Measurements from ENCODE around the gene CARMIL1. TPM values are rescaled to one million over a fixed set of nuclear protein-coding genes. Genes with fewer than 3 reads are reported as not detected.
"Not testable (repeated sequence)": the region's sequence is repeated elsewhere in the genome, so short reads cannot be mapped to it uniquely, and the experiment has no call there.

Gene CARMIL1
- total RNA-seq, 1 donor from 2014 or later, result 10.3 TPM

DNA sequence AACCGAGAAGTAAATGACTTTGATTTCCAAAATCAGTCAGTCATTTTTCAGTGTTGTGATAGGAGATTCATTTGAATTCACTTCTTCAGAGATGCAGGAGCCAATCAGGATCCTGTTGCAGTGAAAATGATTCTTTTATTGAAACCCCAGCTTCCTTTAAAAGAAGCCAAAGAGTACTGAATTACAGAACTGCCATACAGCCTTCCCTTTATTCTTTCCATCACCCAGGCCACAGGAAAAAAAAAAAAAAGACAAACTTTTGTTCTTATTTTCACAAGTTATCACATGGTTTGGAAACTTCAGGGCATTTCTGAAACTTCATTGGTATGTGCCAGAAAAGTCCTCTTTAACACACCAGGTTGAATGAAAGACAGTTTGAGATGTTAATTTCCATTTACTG is 1.8 kb upstream of the CARMIL1 start:
- DNase-seq (ENCODE audit: low spot score), result no peak

DNA sequence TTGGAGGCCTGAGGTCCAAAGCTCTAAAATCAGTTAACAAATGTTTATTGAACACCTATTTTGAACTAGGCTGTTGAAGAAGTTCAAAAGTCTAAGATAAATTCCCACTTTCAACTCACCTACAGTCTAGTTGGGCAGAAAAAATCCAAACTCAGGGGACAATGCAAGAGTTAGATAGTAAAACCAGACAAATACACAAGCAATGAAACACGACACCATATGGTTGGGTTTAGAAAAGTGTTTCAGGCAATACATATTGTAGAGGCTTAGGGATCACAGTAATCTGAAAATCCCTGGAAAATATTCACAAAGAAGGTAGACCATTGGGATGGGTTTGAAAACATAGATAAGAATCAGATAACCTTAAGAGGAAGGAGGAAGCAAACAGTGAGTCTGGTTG is 1.3 kb upstream of the CARMIL1 start:
- no peak for DNase-seq (ENCODE audit: low spot score)

DNA sequence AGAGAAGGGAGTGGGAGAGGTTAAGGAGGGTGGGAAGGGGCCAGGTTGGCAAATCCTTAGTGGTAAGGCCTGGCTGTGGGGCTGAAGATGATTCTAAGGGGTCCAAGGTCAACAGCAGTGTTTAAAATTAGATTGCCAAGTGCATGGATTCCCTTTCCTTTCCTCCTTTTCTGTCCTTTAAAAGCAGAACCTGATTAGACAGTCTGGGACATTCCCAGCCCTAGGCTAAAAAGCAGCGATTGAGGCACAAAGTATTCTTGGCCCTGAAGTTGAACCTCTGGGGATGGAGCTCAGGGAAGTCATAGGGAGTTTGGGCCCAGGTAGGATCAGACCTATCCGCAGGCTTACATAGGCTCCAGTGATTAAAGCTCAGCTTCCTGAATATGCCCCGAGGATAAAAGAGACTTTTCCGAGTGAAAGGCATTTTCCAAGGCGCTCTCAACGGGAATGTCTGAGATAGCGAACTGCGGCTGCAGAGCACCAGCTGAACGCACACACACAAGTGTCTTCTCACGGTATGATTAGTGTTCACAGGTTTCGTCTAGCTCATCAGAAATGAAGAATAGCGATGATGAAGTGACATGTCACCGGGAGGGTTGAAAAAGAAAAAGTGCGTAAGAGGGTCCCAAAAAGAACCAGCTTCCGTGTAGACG is 787 bp upstream of the CARMIL1 start:
- DNase-seq (ENCODE audit: low spot score), result no peak

DNA sequence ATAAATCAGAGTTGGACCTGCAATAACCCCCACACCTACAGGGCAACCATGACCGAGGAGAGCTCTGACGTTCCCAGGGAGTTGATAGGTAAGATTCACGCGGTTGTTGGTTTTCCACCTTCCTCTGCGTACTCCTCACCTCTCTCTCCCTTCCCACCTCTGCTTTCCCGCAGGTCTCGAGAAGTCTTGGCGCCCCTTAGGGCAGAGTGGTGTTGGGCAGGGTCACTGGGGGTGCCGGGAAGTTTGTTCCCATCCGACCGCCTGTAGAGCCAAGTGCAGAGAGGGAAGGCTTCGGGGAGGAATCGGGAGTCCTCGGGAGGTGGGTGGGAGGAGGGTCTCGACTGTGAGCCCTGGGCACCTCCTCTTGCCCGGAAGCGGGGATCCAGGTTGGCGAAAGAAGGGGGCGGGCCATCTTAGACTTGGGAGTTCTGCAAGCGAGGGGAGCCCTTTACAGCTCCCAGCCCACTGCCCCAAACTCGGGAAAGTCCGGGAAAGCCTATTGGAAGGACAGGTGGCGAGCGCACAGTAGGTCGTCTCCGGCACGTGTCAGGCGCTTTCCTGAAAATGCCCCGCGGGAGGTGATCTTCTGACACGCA is 672 bp downstream of the CARMIL1 start:
- DNase-seq (ENCODE audit: low spot score), result no peak

DNA sequence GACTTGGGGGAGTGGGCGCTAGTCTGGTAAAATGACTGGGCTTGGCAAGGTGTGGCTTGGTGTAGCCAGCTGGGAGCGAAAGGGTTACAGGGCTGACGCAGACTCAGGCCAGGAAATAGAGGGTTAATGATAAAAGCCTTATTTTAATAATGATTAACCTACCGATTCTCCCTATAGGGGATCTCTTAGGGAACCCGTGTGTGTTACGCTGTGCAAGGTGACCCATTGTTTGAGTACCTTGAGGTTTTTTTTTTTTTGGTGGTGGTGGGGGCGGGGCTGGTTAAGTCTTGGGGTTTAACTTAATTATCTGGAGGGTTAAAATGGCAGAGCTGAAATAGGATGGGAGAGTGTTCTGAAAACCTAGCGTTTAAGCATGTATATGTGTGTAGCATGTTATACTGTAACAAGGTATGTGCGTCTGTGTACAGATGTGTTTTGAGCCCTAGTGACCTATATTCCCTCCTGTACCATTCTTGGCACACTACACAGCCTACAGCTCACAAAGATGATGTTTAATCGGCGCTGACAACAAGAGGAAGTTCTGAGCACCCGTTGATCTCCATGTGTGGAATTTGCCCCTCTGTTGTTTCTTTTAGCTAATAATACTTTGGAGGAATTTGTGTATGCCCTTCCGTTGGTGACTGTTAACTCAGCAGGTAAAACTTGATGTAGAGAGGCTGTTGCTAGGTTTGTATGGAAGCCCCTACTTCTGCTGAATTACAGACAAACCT is 1.3 kb downstream of the CARMIL1 start:
- DNase-seq (ENCODE audit: low spot score), result no peak

DNA sequence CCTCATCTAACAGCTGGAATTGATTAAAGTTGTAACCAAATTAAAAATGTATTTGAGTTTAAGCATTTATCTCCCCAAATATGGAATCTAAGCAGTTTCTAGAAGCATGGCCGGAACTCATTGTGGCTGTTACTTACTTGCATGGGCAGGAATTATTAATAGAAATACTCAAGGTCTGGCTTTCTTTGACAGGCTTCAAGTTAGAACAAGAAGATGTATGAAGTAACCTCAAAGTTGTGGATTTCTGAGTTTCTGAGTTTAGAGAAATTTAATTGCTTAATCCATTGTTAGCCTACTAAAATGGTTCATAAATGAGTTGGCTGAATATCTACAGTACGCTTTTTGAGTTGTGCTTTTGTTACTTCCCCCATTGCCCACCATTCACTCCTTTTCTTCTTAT is 7.7 kb downstream of the CARMIL1 start:
- no peak for DNase-seq (ENCODE audit: low spot score)

DNA sequence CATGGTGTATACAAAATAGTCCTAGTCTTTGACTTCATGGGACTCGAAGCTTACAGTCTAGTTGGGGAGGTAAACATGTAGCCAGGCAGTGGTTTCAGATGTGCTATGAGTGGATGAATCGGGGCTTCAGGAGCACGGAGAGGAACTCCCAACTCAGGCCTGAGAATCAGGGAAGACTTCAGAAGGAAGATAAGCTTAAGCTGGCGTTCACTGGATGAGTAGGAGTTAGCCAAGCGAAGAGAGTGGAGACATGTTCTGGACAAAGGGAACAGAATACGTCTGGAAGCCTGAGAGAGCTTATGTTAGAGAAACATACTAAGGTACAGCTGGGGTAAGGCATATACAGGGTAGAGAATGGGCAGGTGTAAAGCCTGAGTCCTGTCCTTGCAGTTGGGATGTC is 8.8 kb downstream of the CARMIL1 start:
- DNase-seq (ENCODE audit: low spot score), result no peak

DNA sequence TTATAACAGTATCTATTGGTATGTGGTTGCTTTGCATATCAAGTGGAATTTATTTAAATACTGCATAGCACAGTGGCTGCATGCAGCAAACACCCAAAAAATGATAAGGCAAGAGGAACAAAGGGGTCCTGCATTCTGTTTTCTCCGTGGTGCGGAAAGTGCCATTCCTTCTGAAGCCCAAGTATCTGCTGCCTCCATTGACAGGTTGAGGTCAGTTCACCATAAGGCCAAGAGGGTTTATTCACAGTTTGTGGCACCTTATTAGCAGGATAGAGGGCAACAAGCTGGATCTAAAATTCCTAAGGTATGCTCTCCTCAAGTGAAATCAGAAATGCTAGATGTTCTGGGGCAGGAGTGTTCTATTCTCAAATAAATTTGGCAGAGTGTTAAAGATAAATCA is 9.3 kb downstream of the CARMIL1 start:
- no peak for DNase-seq (ENCODE audit: low spot score)

DNA sequence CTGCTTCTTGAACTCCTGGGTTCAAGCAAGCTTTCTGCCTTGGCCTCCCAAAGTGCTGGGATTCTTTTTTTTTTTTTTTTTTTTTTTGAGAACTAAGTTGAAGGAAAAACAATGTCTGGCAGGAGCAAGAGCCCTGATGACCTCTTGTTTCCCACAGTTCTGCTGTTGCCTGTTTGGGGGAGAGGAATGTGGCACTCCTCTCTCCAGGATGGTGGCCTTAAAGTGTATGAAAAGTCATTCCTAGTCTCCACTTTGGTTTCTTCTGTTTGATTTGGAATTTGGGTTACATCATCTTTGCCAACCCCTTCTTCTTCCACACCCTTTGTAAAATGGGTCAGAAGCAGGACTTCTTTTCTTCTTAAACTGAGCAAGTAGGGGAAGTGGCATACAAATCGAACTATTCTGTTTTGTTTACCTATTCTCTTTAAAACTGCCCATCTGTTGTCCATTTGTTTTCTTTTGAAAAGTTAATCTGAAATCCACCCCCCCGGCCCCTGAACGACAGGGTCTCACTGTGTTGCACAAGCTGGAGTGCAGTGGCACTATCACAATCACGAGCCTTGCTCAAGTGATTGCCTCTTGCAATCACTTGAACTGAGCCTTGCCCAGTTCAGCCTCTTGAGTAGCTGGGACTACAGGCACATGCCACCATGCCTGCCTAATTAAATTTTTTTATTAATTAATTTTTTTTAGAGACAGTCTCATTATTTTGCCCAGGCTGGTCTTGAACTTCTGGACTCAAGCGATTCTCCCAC is 11.3 kb downstream of the CARMIL1 start:
- no peak for DNase-seq (ENCODE audit: low spot score)

DNA sequence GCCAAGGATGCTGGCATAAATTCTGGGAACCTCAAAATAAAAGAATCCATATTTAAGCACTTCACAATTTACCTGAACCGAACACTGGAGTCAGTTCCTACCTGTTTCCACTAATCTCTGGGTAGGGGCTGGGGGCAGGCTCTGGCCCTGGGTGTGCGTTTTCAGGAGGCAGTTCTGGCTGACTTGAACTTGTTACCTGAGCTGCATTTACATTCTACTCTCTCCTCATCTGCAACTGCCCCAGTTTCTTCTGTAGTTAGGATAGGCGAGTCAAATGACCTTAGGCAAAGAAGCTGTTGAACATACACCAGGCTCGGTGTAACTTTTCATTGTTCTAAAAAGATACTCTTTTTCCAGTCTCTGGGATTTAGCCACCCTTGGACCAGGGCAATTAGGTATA is 13.2 kb downstream of the CARMIL1 start:
- no peak for DNase-seq (ENCODE audit: low spot score)

DNA sequence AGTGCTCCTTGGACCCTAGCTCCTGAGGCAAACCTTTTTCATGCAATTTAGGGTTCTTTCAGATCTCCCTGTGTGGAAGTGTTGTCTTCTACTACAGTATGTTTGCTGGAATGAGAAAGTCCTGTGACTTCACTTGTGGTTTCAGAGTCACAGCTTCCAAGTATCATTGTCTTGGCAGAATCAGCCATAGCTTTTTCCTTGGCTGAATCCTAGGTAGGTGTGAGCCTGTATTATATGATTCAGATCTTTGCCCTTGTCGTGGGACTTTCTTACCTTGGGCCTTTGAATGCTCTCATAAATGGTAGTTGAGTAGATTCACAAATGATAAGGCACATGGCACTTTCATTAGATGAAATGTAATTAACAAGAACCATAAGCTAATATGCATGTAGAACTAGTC is 16.5 kb downstream of the CARMIL1 start:
- no peak for DNase-seq (ENCODE audit: low spot score)

DNA sequence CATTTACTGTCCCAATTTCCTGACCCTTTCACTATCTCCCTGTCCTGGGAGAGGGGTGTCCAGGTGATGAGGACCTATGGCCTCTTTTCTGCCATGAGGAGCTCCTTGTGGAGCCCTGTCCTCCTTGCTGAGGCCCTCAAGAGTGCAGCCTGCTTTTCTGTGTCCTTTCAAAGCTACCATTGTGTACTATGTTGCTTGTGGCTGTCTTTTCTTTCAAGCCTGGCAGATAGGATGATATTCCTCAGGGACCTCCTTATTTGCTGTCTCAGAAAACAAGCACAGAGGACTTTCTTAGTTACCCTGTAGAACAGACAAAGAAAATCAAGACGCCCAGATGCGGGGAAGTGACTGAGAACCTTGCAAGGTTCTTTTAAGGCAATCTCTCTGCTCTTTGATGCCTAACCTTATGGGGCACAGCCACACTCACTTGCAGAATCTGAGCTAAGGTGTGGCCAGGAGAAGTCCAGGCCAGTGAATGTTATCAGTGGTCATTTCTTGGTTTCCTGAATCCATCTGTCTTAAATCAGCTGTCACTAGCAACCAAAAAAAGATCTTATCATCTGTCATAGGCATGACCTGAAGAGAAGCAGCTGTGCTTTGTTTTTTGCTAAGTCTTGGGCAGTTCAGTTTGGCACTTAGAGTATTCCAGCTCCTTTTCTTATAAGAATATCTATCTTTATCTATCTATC is 17.2 kb downstream of the CARMIL1 start:
- no peak for DNase-seq (ENCODE audit: low spot score)

DNA sequence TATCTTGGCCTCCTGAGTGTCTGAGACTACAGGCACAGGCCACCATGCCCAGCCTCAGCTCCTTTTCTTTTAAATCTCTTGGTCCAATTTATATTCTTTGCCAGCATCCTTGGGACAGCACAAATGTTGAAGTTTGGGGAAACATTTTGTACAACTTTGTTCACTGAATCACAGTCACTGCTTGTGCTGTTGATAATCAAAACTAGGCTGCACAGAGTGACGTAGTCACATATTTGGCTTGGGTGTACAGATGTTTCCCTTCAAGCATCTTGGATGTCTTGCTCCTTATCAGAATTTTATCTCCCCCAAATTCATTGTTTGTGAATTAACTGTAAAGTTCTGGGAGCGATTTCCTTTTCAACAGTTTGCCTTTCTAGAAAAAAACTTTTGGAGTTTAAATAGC is 17.9 kb downstream of the CARMIL1 start:
- no peak for DNase-seq (ENCODE audit: low spot score)

DNA sequence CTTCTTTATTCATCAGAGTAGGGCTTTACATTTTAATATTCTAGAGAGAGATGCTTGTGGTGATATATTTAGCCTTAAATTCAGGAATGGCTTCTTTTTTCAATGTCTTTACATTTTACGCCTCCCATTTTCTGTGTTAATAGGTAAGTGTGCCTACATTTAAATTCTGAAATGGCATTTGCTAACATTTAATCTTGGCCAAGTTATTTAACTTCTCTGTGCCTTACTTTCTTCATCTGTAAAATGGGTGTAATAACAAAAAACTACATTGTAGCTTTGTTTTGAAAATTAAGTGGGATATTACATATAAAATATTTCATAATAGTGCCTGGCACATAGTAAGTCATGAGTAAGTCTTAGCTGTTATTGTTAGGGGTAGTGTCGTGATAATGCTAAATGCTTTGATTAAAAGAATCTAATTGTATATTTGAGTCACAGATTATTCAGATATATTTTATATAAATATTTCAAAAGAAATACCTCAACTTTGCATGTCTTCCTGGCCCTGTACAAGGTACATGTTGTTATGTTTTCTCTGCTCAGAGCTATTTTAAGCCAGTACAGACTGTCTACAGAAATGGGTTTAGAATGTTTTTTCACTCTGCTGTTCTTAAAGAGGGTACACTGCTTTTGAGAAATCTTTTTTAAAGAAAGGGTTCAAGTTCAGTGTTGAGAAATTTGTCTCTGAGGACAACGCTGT is 18.8 kb downstream of the CARMIL1 start:
- no peak for DNase-seq (ENCODE audit: low spot score)

DNA sequence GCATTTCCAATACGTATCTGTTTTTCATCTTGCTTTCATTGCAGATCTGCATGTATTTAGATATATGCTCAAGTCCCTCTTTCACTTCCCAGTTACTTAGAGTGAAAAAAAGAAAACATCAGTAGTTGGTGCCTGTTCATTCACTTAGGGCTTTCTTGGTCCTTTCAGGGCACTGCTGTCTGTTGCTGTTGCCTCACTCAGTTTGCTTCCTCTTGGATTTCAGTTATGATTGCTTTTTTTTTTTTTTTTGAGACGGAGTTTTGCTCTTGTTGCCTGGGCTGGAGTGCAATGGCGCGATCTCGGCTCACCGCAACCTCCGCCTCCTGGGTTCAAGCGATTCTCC is 19.3 kb downstream of the CARMIL1 start:
- DNase-seq (ENCODE audit: low spot score), result not testable (repeated sequence)

DNA sequence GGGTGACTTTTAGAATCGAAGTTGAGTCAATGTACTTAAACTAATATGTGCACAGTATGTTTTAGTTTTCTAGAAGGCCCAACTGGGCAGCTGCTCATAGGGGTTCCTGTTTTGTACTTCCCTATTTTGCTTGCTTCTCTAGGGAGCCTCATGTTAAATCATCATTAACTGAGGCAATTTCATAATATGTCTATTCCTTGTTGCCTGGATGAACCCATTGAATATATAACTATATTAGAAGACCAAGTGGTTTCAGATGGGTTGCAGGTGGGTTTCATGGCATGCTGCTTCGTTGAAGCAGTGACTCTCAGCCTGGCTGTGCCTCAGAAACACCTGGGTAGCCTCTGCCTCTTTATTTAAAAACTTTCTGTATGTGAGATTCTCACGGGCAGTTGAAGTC is 22.2 kb downstream of the CARMIL1 start:
- no peak for DNase-seq (ENCODE audit: low spot score)

DNA sequence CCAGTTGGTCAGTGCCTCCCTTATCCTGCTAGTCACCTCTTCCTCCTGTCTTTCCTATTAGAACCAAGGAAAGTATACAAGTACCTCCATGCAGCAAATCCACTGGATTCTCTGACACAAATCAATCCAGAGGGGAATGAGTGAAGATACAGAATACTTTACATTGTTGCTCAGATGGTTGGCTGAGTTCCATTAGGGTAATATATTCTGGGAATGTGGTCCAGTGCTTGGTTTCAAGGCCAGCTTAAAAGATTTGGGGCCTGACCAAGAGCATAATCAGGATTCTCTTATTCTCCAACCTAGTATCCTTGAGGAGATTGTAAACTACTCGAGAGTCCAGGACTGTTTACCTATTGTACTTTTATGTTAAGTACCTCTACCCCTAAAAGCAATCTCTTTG is 23.0 kb downstream of the CARMIL1 start:
- DNase-seq (ENCODE audit: low spot score), result no peak

DNA sequence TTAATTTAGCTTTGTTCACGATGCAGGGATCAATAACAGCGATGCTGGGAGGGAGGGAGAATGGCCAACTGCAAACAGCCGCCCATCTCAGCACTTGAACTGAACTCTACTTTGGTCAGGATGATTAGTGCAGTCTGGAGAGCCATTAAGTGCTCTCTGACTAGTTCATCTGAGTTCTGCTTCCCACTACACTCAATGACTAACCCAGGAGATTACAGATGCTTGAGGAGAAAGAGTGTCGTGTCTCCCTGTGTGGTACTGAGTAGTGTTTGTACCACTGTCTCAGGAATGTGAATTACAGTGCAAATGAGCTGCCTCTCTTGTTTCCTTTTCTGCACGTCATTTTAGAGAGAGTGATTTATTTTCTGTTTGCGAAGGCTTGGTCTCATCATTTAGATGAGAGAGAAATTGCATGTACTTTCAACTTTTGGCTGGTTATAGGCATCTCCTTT is 23.5 kb downstream of the CARMIL1 start:
- no peak for DNase-seq (ENCODE audit: low spot score)

DNA sequence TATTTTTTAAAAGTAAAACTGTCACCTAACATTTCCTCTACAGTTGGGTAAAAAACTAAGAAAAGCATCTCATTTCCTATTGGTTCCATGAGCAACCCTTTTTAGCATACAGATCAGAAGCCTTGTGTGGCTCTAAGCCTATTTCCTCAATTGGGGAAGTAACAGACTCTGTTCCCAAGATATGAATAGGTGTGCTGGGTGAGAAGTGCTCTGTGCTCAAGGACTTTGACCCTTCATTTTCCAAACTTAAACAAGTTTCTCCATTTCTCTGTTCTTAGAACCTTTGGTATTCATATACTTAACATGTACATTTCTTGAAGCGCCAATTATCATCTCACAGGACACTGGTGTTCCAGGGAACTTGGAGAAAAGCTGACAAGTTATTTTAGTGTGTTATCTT is 24.1 kb downstream of the CARMIL1 start:
- DNase-seq (ENCODE audit: low spot score), result no peak

DNA sequence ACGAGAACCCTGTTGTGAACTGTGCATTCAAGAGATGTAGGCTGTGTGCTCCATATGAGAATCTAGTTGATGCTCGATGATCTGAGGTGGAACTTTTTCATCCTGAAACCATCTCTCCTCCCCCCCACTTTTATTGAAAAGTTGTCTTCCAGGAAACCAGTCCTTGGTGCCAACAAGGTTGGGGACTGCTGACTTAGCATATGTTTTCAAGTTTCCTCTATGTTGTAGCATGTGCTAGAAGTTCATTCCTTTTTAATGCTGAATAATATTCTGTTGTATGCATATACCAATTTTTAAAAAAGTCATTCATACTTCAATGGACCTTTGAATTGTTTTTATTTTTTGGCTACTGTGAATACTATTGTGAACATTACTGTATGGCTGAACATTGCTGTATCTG is 27.2 kb downstream of the CARMIL1 start:
- DNase-seq (ENCODE audit: low spot score), result no peak

Measured in mesenteric fat pad (tissue), 1 donor.